AG08395 (cell line): ENCODE data around the gene HMGXB3.
A peak's percentile ranks its signal among the peaks of the same experiment; 100 is the strongest.

Experiments
- DNase-seq: peaks from one replicate; pipeline ENCODE4 v3.0.0; 2012; ENCODE audit warnings: mixed read lengths, low spot score

Gene HMGXB3

GRCh38 chr5:149982505-149982904 lies 18.0 kb upstream of the HMGXB3 start:
- DNase-seq: no peak

DNA sequence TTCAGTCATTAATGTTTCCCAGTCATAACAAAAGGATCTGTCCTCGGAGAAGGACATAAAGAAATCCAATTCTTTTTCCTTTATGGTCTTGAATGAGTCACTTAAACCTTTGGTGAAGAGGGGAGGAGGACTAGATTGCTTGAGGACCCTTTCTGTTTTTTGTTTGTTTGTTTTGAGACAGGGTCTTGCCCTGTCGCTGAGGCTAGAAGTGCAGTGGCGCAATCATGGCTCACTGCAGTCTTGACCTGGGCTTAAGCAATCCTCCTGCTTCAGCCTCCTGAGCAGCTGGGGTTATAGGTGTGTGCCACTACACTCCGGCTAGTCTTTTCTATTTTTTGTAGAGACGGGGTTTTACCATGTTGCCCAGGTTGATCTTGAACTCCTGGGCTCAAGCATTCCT lies 12.4 kb upstream of the HMGXB3 start:
- no peak for DNase-seq

- DNase-seq: peak; percentile 81
Measured at GRCh38 chr5:149990518-149991376, 9.8 kb upstream of the HMGXB3 start.

- no peak for DNase-seq
Measured at GRCh38 chr5:149993471-149993870, 7.1 kb upstream of the HMGXB3 start.

- DNase-seq: no peak
Measured at GRCh38 chr5:149995385-149996204, 4.9 kb upstream of the HMGXB3 start.

DNA sequence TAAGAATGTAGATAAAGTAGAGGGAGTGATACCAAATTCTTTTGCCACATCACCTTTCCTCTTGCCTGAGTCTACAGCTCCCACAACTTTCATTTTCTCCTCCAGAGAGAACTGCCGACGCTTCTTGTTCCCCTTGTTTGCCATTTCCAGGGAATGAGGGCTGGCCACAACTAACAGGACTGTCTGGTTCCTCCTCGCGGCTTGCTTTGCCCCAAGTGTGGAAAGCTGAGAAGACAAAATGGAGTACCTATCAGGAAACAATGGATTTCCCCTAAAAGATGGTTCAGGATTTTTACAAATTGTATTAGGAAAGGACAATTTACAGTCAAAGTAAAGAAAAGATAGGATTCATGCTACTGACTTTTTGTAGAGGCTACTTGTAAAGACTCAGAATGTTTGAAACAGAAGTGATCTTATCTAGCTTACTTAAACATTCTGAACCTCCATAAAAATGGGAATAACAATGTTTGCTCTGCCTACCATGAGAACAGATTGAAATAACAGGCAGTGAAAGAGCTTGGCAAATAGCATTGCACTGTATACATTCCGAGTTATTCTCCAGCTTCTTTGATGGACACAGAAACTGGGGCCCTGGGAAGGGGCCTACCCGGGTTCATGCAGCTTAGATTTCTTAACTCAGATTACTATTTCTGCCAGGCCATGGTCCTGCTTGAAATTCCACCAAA lies 4.2 kb upstream of the HMGXB3 start:
- no peak for DNase-seq

DNA sequence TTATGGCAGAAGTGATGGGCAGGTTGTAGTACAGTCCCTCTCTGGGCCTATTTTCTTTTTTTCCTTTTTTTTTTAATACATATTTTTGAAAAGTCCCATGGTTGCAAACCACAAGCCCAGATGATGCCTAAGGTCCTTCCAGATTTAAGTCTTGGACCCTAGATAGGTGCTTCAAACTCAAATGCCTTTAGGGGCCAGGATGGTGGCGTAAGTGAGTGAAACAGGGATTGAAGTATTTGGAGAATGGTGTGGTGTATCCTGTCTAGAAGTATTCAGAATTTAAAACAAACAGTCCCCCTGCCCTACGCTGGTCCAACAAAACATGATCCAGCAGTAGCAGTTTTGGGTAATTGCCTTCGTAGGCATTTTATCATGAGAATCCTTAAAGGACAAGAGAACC lies 2.3 kb upstream of the HMGXB3 start:
- DNase-seq: no peak

DNA sequence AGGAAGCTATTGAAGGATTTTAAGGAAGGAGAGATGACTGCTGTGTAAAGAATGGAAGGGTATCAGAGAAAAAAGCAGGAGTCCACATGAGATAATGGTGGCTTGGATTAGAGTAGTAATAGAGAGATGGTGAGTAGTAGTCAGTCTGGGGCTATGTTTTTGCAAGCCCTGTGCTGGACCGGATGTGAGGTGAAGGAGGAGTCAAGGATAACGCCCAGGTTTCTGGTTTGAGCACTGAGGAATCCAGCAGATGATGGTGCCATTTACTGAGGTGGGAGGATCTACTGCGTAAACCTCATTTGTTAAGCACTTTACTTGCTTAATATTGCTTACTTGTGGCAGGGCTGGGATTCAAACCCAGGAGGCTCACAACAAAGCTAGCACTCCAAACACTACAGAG lies 1.2 kb upstream of the HMGXB3 start:
- DNase-seq: no peak

- DNase-seq: no peak
Measured at GRCh38 chr5:149999866-150000255, 678 bp upstream of the HMGXB3 start.

- DNase-seq: peak; percentile 55
Measured at GRCh38 chr5:150000990-150001659, 586 bp downstream of the HMGXB3 start.

DNA sequence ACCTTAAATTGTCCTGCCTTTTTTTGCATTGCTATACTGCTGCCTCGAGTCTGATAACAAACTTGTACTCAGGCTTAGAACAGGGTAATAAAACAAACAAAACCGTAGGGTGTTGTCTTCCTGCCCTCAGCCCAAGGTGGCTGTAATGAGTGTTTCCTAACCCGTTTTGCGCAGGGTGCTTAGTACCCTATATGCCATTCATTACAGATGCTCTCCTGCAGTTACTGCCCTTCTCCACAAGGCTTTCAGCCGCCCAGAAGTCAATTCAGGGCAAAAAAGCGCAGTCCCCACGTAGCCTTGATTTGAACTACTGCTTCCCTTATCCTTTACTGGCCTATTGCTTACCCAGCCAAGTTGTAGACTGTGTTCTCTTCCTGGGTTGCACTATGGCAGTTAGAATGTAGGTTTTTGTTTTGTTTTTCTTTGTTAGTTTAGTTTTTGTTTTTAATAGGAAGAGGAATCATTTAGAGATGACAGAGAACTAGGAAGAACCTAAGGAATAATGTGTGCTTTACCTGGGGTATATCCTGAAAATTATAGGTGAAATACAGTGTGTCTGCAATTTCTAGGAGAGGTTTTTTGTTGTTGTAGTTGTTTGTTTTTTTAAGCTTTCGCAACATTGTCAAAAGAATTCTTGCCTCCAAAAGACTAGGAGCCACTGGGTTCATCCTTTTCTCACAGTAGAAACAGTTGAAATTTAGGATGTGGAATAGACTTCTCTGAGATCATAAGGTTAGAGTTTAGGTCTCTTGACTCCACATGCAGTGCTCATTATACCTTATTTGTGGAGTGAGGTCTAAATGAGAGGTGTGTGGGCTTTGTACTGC lies 1.3 kb downstream of the HMGXB3 start:
- DNase-seq: peak; percentile 81

- no peak for DNase-seq
Measured at GRCh38 chr5:150006318-150006717, 5.8 kb downstream of the HMGXB3 start.

- DNase-seq: no peak
Measured at GRCh38 chr5:150007050-150007449, 6.5 kb downstream of the HMGXB3 start.

- DNase-seq: no peak
Measured at GRCh38 chr5:150009671-150010387, 9.3 kb downstream of the HMGXB3 start.

- DNase-seq: no peak
Measured at GRCh38 chr5:150013931-150014330, 13.4 kb downstream of the HMGXB3 start.

DNA sequence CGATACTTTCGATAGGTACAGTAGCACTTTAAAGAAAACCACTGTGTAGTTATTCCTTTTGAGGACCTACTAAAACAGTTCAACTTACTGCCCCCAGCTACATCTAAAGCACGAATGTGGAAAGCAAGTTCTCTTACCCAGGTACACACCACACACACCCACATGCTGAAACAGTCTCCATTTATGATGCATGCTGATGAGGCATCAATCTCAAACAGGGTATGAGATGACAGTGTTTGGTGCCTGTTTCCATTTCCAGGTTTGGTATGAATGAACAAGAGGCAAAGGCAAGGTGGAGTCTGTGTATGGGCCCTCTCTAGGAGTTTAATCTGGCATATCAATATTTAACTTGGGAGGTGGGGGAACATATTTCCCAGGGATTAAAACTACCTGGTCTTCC lies 13.9 kb downstream of the HMGXB3 start:
- no peak for DNase-seq

GRCh38 chr5:150015415-150015814 lies 14.9 kb downstream of the HMGXB3 start:
- DNase-seq: no peak

DNA sequence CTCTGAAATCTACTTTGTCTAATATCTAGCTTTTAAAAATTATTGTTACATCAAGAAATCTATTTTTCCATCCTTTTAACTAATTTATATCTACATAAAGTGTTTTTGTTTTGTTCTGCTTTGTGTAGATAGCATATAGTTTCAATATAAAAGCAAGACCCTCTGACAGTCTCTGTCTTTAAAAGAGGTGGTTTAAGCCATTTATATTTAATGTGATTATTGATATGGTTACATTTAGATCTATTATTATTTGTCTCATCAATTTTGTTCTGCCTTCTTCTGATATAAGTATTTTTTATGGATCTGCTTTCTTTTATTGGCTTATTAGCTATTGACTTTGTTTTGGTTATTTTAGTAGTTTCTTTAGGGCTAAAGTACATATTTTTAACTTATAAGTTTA lies 16.0 kb downstream of the HMGXB3 start:
- no peak for DNase-seq

DNA sequence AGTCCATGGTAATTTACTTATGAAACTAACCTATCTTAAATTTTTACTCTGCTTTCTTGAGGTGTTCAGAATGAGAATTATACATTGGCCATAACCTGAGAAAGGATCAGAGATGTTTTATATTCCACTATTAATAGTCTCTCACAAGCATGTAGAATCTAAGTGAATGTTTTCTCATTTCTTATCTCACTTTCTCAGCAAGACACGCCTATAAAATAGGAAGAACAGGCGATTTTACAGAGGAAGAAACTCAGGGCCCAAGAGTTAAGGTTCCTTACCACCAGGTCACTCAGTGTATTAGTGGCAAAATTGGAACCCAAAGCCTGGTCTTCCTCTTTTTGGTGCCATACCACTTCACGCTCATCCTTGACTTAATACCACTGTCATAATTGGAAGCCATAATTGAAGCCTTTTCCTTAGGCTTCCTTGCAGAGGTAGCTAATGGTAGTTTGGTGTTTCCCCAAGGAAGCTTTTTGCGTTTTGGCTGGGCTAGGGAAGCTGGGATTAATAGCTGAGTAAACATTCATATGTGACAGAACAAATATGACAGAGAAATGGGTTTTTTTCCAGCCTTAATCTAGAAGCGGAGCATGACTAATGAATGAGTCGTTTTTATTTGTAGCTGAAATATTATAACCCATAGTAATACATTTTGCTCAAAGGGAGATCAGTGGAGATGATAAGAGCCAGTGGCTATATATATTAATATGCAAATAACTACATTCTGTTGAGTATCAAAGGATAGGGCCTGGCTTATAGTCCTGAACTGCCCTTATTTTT lies 16.9 kb downstream of the HMGXB3 start:
- no peak for DNase-seq

DNA sequence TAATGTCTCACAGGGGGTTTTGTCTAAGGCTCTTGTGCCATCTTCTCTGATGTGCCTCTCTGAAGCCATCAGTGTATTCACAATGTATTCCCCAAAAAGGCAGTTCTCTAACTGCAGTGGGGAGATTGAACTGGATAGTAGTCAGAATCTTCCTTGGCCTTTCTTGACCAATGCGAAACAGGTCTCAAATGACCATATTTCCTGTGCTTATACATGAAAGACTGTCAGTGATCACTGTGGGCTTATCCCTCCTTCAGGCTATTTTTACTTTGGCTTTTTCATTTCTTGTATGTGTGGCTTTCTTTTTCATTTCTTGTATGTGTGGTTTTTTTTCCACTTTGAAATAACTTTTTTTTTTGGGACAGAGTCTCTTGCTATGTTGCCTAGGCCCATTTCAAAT lies 19.7 kb downstream of the HMGXB3 start:
- DNase-seq: no peak
